MM.1S (cell line): Measurements from ENCODE around the gene NRXN3.

Source experiments
- EZH2 ChIP-seq: fragments of 300-600 bp; sonication (generic); optimal IDR thresholded peaks from 2 replicates; pipeline ENCODE3; 2017; ENCODE audit warnings: low read depth, mild to moderate bottlenecking, antibody characterized with exemption, low read length, mixed read lengths
- TF ChIP-seq, protein P1 (sequence below): fragments of 300-600 bp; sonication (generic); IDR thresholded peaks from 2 replicates; pipeline ENCODE4 v1.5.1; 2016; ENCODE audit warnings: antibody characterized with exemption, low read length, mixed read lengths

DNA sequence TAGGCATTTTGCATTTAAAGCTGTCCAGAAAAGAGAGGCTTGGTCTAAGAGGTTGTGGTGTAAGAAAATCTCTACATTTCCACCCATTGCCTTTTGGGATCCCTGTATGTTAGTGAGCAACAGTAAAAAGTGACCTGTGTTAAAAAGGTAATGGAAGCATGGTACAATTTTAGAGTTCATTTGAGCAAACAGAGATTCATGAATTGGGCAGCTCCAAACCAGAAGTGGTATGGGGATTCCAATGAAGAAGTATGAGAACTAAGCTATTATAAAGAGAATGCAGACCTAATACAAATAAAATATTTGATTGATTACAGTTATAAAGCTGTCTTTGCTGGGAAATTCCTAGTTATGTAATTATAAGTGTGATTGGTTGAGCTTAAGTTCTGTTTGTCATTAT, 1134.1 kb downstream of the NRXN3 start:
- TF ChIP-seq, protein P1, sequence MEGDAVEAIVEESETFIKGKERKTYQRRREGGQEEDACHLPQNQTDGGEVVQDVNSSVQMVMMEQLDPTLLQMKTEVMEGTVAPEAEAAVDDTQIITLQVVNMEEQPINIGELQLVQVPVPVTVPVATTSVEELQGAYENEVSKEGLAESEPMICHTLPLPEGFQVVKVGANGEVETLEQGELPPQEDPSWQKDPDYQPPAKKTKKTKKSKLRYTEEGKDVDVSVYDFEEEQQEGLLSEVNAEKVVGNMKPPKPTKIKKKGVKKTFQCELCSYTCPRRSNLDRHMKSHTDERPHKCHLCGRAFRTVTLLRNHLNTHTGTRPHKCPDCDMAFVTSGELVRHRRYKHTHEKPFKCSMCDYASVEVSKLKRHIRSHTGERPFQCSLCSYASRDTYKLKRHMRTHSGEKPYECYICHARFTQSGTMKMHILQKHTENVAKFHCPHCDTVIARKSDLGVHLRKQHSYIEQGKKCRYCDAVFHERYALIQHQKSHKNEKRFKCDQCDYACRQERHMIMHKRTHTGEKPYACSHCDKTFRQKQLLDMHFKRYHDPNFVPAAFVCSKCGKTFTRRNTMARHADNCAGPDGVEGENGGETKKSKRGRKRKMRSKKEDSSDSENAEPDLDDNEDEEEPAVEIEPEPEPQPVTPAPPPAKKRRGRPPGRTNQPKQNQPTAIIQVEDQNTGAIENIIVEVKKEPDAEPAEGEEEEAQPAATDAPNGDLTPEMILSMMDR = no peak
- no peak for TF ChIP-seq EZH2
